ENCODE results near the gene SELENON. TPM values are rescaled to one million over a fixed set of nuclear protein-coding genes. Genes with fewer than 3 reads are reported as not detected.

SELENON gene
- total RNA-seq, 1 experiment from 2014 or later, result 41.3 TPM

DNA sequence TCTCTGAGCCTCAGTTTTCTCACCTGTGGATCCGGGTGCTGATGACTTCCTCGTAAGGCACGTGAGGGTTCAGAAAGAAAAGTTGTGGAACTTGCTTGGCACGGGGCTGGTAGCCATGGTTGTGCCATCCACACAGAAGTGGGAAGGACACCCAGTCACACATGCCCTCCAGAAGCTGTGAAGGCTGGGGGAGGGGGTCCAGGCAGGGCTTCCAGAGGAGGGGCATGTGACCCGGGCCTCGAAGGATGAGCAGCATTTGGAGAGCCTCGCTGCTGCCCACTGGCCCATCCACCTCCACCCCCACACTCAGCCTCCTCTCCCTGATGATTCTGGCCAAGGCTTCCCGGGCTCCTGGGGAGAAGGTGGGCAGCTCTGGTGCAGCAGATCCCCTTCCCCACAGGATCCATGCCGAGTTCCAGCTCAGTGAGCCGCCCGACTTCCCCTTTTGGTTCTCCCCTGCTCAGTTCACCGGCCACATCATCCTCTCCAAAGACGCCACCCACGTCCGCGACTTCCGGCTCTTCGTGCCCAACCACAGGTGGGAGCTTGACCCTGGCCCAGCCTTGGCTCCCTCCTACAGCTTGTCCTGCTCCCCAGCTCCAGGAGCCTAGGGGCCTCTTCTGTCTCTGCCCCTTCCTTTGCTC lies 9.4 kb downstream of the SELENON start:
- DNase-seq (ENCODE audit: low read depth), result no peak

DNA sequence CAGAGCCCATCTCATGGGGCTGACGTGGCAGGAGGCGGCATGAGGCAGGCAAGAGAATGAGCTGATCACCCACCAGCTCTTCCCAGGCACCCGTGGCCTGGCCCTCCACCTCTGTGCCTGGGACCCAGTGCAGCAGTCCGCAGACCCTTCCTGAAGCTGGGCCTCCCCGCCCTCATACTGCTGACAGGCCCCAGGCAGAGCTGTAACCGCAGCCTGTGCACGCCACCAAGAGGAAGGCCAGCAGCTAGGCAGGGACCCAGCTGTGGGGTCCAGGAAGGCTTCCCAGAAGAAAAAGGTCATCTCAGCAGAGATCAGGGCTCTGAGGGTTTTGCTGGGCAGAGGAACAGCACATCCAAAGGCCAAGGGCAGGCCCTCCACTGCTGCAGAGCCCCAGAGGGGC lies 9.9 kb downstream of the SELENON start:
- DNase-seq (ENCODE audit: low read depth), result no peak

DNA sequence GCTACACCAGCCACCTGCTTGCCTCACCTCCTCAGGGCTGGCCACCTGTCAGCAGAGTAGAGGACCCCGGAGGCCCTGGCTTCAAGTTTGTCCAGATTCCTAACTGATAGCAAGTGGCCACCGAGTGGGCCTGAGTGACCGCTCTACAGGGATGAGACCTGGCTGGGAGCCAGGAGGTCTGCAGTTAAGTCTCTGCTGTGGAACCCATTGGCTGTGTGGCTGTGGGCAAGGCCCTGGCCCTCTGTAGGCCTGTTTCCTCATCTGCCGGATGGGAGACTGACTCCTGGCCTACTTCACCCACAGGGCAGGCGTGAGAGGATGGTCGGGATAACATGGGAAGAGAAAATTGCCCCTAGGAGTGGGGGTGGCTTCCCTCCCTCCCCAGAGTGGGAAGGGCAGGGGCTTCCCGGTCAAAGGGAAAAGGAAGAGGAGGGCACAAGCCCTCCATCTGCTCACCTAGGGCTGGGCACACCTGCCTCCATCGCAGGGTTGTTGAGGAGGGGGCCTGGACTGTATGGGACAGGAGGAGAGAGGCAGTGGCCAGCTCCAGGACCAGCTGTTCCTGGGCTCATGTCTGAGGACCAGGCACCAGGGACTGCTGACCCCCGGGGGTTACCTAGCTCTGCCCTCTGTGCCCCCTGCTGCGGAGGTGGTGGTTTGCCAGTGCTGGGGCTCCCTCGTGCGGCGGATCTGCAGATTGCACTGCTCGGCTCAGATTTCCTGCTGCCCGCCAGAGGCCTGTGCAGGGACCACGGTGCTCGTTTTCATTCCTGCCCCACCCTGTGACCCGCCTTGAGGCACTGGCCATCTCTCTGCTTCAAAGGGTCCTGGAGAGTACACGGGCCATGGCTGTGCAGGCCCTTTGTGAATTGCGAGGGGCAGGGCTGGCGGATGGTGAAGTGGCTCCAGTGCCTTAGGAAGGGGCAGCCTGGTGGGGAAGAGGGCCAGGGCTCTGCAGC lies 10.6 kb downstream of the SELENON start:
- DNase-seq (ENCODE audit: low read depth), result peak; percentile 49

DNA sequence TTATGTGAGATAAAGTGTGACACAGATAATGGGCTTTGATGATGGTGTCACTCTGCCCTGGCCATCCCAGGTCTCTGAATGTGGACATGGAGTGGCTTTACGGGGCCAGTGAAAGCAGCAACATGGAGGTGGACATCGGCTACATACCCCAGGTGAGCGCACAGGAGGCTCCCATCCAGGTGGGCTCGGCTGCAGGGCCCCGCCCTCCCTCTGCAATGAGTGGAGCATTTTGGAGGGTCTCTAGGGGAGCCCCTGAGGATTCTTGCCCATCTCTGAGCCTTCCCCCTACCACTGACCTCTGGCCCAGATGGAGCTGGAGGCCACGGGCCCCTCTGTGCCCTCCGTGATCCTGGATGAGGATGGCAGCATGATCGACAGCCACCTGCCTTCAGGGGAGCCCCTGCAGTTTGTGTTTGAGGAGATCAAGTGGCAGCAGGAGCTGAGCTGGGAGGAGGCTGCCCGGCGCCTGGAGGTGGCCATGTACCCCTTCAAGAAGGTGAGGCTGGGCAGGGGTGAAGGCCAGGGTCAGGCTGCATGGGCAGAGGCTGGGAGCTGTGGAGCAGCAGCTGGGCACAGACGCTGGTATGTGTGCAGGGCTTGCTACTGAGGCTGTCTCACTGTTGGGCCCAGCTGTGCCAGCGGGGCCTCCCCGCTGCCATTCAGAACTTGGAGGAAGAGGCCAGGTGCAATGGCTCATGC lies 11.5 kb downstream of the SELENON start:
- DNase-seq (ENCODE audit: low read depth), result no peak

DNA sequence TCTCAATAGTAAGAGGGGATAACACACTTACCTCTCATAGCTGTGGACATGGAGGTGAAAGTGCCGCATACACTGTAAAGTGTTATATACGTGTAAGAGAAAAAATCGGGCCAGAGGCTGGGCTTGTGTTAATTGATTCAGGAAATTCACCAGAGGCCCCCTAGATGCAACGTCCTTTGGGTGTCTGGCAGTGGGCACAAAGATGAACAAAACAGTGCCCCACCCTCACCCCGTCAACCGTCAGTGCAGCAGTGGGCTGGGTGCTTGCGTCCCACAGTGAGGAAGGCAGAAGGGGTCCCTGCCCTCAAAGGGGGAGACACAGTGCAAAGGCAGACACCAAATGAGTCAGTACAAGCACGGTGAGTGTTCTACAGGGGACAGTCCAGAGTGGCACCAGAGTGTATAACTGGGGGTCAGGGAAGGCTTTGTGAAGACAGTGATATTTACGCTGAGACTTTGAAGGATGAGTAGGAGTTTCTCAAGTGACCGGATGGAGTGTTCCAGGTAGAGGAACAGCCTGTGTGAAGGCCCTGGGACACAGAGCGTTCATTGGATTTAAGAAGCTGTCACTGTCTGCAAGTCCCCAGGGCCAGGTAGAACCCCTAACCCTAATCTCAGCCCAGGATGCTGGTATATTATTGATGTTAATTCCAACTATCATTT lies 13.2 kb downstream of the SELENON start:
- no peak for DNase-seq (ENCODE audit: low read depth)

DNA sequence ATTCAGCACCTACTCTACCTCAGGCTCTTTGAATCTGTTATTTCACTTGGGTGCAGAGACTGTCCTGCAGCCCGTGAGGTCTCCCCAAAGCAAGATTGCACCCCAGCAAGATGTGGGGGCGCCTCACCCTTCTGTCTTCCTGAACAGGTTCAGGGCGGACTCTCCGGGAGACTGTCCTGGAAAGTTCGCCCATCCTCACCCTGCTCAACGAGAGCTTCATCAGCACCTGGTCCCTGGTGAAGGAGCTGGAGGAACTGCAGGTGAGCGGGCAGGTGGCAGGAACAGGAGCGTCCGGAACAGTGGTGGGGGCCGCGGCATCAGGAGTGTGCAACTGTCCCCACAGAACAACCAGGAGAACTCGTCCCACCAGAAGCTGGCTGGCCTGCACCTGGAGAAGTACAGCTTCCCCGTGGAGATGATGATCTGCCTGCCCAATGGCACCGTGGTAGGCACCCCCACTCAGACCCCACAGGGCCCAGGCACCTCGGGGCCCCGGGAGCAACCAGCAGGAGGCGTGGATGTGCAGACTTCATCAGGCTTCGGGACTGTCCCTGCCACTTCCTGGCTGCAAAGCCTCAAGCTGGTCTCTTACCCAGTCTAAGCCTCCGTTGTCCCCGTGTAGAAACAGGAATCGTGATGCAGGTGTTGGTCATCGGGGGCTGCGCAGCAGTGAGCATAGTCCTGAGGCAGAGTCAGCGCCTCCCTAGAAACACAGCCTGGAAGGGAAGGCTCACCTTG lies 13.9 kb downstream of the SELENON start:
- DNase-seq (ENCODE audit: low read depth), result no peak

DNA sequence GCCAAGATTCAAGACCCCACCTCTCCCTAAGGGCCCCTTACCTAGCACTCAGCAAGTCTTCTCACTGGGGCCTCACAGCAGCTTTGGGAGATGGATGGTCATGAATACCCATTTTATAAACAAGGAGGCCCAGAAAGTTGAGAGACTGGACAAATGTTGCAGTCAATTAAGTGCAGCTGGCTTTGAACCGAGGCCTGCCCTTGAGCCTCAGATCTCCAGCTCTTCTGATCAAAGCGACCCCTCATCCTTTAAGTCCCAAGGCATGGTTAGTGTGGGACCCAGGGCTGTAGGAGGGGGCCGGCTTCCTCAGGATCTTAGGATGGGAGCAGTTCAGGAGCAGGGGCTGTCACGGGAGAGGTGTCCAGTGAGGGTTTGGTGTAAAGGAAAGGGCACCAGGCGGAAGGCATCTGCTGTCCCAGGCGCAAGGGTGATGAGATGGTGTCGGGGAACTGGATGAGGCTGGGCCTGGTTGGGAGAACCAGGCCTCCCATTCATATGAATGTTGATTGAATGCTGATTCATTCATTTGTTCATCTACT lies 14.6 kb downstream of the SELENON start:
- no peak for DNase-seq (ENCODE audit: low read depth)

DNA sequence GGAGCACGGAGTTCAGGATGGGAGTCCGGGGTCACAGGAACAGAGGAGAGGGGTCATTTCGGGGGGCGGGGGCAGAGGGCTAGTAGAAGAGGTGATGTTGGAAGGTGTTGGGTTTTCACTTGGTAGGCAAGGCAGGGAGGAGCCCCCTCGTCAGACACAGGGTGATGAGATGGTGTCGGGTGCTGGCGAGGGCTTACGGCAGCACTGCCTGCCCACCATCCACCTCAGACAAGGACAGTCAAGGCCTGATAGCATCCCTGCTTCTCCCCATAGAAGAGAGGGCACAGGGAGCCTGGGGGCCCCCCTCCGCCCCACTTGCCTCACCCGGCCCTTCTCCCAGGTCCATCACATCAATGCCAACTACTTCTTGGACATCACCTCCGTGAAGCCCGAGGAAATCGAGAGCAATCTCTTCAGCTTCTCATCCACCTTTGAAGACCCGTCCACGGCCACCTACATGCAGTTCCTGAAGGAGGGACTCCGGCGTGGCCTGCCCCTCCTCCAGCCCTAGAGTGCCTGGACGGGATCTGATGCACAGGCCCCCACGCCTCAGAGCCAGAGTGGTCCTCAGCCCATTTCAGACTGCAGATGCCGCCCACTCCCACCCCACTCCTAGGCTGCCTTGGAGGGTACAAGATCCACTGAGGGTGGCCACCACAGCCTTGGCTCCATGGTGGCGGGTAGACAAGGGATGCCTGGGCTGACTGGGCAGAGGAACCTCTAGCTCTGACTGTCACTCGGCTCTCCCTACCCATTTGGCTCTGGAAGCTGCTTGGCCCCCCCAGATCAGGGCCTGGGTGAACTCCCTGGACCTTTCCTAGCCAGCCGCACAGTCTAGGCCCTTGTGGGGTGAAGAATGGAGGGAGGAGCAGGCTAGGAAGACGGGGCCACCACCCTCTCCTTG lies 15.5 kb downstream of the SELENON start:
- DNase-seq (ENCODE audit: low read depth), result no peak

DNA sequence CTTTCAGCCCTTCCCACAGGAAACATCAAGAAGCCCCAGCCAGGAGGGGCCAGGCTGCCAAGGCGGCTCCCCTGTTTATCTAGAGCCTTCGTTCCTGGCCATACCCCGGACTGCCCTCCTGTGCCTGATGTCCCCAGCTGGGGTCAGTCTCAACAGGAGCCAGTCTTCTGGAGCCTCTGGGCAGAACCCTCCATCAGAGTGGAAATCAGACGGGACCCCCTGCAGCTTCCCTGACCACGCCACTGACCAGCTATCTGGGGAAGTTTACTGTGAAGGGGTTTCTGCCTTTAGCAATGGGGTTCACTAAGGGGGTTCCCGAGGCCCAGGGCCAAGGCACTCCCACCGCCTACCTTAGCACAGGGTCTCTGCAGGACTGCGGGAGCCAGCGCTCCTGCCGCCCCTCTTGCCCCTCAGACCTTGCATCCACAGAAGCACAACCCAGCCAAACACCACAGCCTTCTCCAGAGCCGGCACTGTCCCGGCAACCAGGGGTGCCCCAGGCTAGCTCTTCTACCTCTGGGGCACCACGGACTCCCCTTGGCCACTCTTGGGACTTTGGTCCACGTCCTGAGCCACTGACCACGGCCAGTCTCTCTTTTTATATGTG lies 16.2 kb downstream of the SELENON start:
- no peak for DNase-seq (ENCODE audit: low read depth)

DNA sequence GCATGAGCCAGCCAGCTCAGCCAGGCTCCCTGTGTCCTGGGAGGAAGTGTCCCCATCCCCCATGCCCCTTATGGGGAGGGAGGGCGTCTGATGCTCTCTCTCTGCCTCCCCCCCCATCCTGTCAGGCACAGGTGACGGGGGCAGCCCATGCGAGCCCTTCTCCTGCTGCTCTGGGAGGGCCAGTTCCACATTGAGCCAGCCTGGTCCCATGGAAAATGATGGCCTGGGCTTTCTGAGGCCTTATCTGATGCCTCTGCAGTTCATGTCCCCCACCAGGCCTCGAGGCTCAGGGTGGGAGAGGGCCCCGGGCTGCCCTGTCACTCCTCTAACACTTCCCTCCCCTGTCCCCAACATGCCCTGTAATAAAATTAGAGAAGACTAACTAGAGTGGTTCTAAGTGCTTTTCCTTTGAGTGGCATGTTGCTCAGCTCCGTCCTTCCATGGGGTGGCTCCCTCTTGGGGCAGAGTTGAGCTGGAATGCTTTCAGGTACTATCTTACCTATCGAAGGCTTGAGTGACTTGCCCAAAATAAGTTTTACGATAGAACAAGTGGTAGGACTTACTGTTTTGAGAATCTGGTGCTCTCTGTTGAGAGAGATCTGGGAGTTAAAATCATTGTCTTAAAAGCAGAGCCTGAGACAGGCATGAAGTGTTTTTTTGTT lies 18.0 kb downstream of the SELENON start:
- no peak for DNase-seq (ENCODE audit: low read depth)

DNA sequence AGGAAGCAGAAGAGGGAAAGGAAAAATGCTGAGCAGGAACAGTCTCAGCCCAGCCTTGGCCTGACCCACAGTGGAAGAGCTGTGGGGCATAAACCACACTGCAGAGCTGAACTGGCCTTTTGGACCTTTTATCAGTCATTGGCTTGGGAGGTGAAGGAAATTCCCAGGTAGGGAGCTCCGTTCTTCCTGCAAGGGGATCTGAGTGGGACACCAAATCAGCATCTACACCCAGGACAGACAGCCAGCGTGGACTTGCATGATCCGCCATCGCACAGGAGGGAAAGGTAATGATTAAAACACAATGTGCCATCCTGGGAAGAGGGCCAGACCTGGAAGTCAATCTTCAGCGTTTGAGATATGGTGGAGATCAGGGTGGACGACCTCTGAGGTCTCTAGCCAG lies 18.6 kb downstream of the SELENON start:
- no peak for DNase-seq (ENCODE audit: low read depth)

DNA sequence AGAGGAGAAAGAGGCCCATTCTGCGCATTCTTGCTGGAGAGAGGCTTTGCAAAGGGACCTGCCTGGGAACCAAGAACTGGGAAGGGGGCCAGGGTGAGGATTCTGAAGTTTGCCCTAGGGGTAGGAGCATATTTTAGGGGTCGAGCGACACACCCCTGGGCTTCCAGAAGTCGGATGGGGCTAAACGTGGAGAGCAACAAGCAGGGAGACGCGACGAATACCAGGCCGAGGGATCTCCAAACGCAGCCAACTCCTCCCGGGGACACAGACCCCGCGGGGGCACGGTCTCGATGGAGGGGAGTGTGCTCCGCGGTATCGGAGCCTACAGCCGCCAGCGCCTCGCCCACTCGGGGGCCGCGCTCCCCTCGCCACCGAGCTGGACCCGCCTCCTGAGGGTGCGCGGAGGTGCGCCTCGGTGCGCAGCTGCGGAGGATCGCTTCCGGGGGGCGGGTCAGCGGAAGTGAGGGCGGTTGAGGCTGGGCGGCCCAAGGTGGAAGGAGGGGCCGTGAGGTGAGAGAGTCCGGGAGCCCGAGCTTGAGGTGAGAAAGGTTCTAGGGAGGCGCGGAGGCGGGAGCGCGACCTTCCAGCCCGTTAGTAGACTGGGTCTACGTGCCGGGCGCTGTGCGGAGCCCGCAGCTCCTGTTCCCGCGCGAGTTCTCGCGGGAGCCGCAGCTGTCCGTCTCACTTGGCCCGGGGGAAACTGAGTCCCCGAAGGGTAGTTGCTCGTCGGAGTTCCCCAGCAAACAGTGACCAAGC lies 19.7 kb downstream of the SELENON start, which contains the start of gene MTFR1L:
TSS of gene MTFR1L (plus strand) at position 464 of the 756 bp plus-strand sequence. CDS start 3,151 bp downstream, outside the sequence.
- DNase-seq (ENCODE audit: low read depth), result peak; percentile 75

DNA sequence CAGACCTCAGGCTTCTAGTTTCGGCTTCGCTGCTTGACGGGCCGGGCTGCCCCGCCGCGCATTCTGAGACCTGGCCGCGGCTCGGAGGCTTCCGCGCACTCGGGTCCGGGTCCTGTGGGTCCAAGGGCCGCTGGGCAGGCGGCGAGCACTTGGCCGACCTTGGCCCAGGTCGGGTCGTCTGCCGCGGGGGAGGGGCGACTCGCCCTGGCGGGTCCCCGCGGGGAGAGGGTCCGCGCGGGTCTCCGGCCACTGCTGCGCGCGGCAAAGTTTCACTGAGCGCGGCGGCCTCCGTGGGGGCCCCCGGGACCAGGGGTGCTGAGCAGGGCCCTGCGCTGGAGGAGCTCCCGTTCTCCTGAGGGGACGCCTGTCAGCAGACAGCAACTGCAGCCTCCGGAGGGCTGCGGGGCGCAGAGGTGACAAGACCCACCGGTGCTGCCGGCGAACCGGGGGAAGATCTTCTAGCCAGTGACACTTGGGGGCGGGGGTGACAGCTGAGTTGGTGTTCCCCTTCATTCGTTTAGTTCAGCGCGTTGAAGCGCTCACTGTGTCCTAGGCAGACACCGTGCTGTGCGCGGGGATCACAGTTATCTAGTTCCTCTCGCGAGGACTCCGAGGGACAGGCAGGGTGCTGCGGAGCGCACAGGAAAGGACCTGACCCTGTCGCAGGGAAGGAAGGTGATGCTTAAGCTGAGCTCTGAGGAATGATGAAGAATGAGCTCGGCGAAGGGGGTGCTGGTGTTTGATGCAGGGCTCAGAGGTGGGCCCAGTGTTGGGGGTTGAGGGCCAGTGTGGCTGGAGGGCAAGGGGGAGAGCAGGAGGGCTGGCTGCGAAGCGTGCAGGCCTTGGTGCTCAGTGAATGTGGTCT lies 20.5 kb downstream of the SELENON start:
- DNase-seq (ENCODE audit: low read depth), result peak; percentile 72

DNA sequence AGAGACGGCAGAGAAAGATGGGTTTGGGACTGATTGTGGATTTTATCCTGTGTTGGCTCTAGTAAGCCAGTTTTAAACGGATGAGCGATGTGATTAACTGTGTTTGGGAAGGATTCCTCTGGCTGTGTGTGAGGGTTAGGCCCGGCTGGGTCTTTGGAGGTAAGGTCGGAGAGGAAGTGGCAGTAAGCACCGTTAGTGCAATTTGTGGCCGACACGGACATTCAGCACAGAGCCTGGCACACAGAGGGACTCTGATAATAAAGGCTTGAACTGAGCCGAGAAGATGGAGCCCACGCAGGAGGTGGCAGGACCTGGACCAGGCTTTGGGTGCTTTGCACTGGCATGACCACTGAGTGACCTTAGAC lies 21.1 kb downstream of the SELENON start:
- DNase-seq (ENCODE audit: low read depth), result no peak

DNA sequence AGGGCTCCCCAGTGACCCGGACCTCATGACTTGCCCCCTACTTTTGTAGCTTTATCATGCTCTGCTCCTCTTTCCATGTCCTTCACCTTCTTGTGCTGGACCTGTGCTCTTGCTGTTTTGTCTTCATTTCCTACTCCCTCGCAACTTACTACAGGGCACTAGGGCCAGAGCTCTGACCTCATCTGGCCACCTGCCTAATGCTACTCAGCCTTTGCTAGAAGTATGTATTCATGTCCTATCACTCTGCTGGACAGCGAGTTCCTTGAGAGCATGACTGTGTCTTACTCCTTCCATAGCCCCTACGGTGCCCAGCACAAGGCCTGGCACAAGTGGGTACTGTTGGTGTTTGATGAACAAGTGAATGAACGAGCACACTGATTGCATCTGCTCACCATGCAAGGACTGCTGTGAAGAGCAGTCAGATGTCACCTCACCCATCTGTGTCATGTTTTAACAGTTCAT lies 21.7 kb downstream of the SELENON start:
- DNase-seq (ENCODE audit: low read depth), result peak; percentile 28

DNA sequence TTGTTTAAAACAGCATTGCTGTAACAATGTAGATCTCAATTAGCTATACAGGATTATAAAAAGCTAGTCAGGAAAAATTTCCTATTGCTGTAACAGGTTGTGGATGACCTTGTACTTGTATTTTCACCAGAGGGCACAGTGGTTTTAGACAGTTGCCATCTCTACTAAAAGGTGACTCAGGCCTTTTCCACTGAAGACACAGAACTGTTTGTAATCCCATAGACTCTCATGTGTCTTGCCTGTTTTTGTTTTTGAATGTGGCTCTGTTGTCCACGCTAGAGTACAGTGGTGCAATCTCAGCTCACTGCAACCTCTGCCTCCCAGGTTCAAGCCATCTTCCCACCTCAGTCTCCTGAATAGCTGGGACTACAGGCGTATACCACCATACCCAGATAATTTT lies 25.6 kb downstream of the SELENON start:
- DNase-seq (ENCODE audit: low read depth), result peak; percentile 31

DNA sequence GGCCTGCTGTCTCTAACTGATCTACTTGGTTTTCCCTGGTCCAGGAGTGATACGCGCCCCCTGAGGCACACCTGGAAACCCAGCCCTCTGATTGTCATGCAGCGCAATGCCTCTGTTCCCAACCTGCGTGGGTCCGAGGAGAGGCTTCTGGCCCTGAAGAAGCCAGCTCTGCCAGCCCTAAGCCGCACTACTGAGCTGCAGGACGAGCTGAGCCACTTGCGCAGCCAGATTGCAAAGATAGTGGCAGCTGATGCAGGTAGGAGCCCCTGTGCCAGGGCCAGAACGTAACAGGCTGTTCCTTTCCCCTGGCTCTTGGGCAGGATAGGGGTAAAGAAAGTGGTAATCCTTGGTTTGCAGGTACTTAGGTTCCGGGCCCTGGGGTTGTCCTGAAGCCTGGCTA lies 26.6 kb downstream of the SELENON start:
- no peak for DNase-seq (ENCODE audit: low read depth)
